ENCODE measurements around the gene NUMBL. TPM values are rescaled to one million over a fixed set of nuclear protein-coding genes. Genes with fewer than 3 reads are reported as not detected.

Gene NUMBL
- 13.9 and 16.9 TPM in 2 replicates for total RNA-seq

DNA sequence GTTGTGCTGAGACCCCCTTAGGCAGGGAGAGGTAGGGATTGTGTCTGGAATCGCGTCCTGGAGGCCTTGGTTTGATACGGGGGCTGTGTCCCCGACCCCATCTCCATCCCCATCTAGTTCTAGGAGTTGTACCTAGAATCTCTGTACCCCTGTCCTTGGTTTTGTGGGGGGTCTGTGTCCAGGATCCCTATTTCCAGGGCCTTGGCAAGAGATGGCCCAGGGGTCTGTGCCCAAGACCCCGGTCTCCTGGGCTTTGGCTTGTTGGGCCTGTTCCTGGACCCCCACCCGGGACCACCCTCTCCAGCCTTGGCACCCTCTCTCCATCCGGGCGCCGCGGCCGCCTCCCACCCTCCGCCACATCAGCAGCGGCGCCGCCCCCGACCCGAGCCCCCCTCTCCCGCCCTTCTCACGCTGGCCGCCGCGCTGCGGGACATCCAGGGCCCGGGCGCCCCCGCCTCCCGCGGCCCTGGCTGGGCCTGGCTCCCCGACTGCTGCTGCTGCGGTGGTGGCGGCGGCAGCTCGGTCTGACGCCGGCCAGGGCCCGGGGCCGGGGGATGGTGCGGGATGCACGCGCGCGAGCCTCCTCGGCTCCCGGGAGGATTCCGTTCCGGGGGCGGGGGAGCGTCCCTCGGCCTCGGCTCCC is at the start of gene NUMBL:
NUMBL (minus strand) TSS at position 602 of the 643 bp plus-strand sequence; CDS start at position 434, 168 bp downstream.

DNA sequence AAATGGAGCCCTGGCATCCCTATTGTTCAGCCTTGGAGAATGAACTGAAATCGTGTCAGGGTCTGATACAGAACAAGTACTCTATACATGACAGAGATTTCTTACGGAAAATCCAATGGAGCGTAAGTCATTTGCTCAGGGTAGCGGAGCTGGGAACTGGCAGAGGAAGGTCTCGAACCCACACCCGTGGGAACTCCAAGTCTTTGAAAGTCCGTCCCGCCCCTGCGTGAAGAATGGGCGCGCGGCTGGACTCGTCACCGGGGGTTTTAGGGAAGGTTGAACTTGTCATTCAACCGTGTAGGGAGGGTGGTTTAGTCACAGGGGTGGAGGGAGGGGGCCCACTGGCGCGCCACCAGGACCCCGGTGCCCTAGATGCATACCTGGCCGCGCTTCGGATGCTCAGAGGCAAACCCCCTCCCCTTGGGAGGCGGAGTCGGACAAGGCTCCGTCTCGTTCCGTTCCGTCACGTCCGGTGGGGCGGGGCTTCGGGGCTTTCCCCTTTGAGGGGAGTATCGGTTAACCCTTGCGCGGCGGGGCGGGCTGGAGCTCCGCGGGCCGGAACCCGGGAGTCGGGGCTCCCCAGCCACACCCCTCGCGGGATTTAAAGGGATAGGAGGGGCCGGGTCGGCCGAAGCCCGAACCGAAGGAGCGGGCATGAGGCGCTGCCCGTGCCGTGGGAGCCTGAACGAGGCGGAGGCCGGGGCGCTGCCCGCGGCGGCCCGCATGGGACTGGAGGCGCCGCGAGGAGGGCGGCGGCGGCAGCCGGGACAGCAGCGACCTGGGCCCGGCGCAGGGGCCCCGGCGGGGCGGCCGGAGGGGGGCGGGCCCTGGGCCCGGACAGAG is 26.3 kb upstream of the NUMBL start, which contains the start of the genes COQ8B and ITPKC:
COQ8B (minus strand) TSS at position 405 of the 843 bp plus-strand sequence. CDS start 2,254 bp downstream, outside the sequence.
ITPKC (plus strand) TSS at position 631 of the 843 bp plus-strand sequence; CDS start at position 655, 24 bp downstream.

Other genes with a start within 250 kb of the NUMBL start
- gene SERTAD3, start 246.3 kb downstream of the NUMBL start, total RNA-seq: 16.6 and 28.8 TPM in 2 replicates
- 313 and 530 TPM in 2 replicates for gene BLVRB, start 224.9 kb downstream of the NUMBL start, total RNA-seq
- 0.24 and 0.43 TPM in 2 replicates for gene SPTBN4, start 223.7 kb downstream of the NUMBL start, total RNA-seq
- gene SHKBP1, start 113.8 kb downstream of the NUMBL start, total RNA-seq: 22.9 and 32.4 TPM in 2 replicates
- 29.4 and 38.4 TPM in 2 replicates for gene LTBP4, start 89.3 kb downstream of the NUMBL start, total RNA-seq
- 21.4 and 26.9 TPM in 2 replicates for gene COQ8B, start 26.2 kb upstream of the NUMBL start, total RNA-seq
- gene ITPKC, start 26.5 kb upstream of the NUMBL start, total RNA-seq: 35.0 and 46.0 TPM in 2 replicates
- gene ACTMAP, start 59.8 kb upstream of the NUMBL start, total RNA-seq: 0.24 and 0.43 TPM in 2 replicates
- gene SNRPA, start 60.6 kb upstream of the NUMBL start, total RNA-seq: 15.9 and 18.3 TPM in 2 replicates
- gene MIA, start 84.9 kb upstream of the NUMBL start, total RNA-seq: 0.24 and 0.64 TPM in 2 replicates
- 5.3 and 8.0 TPM in 2 replicates for gene RAB4B, start 87.6 kb upstream of the NUMBL start, total RNA-seq
- 55.4 and 67.5 TPM in 2 replicates for gene EGLN2, start 108.5 kb upstream of the NUMBL start, total RNA-seq
- gene CYP2A6, start 159.8 kb upstream of the NUMBL start, total RNA-seq: not detected in 2 replicates
- not detected in 2 replicates for gene CYP2A7, start 191.6 kb upstream of the NUMBL start, total RNA-seq